NCI-H1436 (cell line): ENCODE results near the gene TEX47.

Experiments used
- DNase-seq: peaks from one replicate; lab custom pipeline; 2025; lab: John Stamatoyannopoulos, UW

Gene TEX47

DNA sequence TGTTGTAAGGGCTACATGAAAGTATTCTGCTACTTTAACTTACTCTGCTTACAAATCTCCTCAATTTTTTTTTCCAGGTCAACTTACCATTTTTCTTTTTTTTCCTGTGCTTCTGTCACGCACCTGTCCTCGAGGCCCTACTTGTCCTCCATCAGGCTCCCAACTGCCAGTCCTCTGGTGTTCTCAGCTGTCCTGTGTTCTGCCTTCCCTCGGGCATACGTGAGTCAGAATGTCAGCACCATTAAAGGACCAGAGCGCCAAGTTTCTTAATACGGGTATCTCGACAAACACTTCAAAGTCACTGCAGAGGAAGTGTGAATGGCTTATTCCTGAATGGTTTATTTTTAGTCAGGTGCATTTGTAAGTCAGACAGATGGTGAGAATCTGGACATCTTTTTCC, at the start of gene TEX47:
TSS of gene TEX47 (minus strand) at position 185 of the 400 bp plus-strand sequence. CDS start 795 bp downstream, outside the sequence.
- DNase-seq, result no peak

DNA sequence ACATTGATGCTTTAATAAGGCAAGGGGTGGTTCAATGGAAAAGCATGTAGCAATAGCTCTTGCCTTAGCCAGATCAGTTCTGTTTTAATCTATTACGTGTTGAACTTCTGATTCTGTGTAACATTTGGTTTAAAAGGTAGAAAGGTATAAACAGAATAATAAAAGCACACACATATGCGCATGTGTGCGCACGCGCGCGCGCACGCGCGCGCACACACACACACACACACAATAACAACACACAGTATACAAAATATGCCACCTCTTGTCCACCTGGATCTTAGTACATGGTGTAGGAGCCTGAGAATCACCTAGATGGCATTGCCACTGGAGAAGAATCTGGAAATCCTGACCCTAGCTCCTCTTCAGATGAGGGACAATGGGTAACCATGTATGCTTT, 49.6 kb upstream of the TEX47 start:
- no peak for DNase-seq

GRCh38 chr7:88842201-88842600, 46.7 kb upstream of the TEX47 start:
- DNase-seq, result no peak

DNA sequence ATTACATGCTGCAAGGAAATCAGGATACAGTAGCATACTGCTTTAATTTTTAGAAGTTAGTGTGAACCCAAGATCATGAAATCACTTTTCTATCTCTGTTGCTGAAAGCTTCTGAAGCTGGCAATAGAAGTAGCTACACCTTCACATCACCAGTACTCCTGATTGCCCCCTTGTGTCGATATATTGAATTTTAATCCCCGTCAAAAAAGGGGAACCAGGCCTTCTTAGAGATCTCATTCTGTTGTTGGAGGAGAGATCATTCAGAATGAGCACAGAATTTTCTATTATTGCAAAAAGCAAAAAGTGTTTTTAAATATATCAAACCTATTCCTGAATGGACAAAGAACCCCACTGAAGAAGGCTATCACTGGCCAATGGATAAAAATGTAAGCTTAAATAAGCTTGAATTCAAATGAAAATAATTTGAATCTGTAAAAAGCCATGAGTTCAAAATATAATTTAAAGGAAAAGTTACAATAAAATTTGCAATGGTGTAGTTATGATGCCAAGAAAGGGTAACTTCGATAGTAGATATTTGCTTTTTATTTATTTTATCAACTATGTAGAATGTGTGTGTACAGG, 39.7 kb upstream of the TEX47 start:
- DNase-seq, result peak; percentile 54

GRCh38 chr7:88826222-88826621, 30.7 kb upstream of the TEX47 start:
- no peak for DNase-seq

DNA sequence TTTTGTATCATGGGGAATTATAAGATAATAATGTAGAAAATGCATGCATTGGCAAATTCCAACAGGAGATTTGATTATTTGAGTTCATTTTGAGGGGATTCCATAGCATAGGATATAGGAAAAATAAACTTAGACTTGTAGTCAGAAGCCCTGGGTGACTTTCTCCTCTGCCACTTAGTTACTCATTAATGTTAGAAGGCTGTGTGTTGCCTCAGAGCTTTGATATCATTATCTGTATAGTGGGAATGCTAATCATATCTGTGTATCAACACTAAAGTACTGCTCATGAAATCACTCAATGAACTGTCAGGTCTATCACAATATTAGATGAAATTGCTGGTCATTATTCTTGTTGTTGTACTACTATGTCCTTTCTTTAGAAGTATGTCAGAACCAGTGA, 23.0 kb upstream of the TEX47 start:
- DNase-seq, result no peak

GRCh38 chr7:88806280-88807037, 10.9 kb upstream of the TEX47 start:
- DNase-seq, result no peak

GRCh38 chr7:88801046-88801445, 5.5 kb upstream of the TEX47 start:
- no peak for DNase-seq

DNA sequence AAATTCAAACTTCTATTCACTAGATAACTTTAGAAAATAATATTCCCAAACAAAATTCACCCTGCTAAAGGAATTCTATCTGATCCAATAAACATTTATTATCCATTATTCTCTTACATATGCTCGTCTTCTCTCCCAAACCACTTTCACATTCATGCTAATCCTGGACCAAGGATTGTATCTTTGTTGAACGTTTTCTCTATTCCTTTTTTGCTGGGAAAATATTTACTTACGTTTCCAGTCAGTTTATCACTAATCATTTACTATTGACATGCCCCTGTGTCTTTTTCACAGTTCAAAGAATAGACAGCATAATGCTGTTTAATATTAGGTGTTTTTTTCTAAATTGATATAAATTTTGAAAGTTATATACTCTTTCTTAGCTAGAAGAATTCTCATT, 3.2 kb downstream of the TEX47 start:
- no peak for DNase-seq

DNA sequence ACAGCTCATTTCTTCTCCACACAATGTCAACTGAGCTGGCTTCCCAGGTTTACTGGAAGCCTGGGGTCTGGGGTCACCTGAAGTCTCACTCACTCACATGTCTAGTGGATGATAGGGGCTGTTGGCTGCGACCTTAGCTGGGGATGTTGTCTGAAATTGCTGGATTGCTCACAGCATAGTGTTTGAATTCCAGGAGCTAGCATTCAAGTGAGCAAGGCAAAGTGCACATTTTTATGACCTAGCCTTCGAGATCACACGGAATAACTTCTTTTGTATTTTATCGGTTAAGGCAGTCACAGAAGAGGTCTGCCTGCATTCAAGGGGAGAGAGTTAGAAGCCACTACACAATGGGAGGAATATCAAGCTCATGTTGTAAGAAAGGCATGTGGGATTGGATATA, 3.6 kb downstream of the TEX47 start:
- no peak for DNase-seq

DNA sequence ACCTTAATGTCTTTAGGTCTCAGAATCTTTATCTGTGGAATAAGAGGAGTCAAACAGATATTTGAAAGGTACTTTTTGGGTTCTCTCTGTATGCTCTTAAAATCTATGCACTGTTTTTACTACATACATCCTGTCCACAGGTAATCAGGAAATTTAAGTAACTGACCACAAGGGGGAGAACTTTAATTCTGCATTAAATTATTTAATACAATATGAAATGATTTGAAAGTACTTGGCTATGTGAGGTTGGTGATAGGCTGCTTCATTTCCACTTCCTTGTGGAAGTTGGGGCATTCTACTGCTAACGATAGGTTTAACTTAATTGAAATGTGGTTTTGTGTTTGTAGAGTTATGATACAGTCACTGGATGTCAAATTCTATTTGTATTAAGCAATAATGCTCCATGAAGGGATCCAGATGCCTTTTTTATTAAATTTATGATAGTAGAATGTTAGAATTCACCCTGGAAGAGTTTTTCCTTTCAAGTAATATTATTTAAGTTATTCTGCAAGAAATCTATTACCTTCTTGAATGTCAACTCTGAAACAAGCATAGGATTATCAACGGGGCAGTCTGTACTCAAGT, 6.0 kb downstream of the TEX47 start:
- DNase-seq, result no peak

GRCh38 chr7:88787777-88788176, 7.8 kb downstream of the TEX47 start:
- DNase-seq, result no peak

- no peak for DNase-seq
Observed at GRCh38 chr7:88775838-88776237, 19.7 kb downstream of the TEX47 start.

DNA sequence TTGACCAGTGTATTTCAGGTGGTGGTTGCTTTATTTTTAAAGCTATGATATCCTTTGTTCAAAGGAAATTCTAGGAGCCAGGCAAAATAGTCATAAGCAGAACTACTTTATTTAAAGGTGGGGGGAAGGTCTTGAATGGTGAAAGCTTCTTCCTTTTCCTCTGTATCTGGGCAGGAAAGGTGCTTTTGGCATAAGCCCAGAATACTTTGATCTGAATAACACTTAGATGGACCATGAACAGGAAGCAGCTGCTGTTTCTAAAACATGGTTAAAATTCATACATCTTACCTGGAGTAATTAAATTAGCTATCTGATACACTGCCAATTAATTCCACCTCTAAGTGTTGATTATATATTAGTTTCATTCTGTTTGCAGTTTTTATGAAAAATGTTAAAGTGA, 22.8 kb downstream of the TEX47 start:
- no peak for DNase-seq

- no peak for DNase-seq
Observed at GRCh38 chr7:88771417-88771816, 24.1 kb downstream of the TEX47 start.

GRCh38 chr7:88761779-88762178, 33.8 kb downstream of the TEX47 start:
- DNase-seq, result no peak

DNA sequence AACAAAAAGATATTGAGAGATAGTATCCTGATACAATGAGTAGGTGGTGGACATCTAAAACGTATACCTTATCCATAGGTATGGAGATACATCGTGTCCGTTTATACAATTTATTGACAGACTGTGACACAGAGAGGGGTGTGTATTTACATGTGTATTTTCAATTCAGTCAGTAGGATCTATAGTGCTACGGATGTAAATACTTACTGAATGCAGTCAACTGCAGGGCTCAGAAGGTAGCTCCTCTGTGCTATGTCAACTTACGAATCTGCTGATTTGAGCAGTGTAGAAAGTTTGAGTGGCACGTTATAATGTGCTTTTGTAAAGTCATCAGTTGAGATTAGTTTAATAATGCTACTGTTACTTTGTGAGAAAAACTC, 35.4 kb downstream of the TEX47 start:
- no peak for DNase-seq

- DNase-seq, result no peak
Observed at GRCh38 chr7:88759230-88760135, 36.1 kb downstream of the TEX47 start, which contains the start of gene ZNF804B. TSS of gene ZNF804B (plus strand) at chr7:88759700. CDS start at chr7:88759977, 277 bp downstream.

DNA sequence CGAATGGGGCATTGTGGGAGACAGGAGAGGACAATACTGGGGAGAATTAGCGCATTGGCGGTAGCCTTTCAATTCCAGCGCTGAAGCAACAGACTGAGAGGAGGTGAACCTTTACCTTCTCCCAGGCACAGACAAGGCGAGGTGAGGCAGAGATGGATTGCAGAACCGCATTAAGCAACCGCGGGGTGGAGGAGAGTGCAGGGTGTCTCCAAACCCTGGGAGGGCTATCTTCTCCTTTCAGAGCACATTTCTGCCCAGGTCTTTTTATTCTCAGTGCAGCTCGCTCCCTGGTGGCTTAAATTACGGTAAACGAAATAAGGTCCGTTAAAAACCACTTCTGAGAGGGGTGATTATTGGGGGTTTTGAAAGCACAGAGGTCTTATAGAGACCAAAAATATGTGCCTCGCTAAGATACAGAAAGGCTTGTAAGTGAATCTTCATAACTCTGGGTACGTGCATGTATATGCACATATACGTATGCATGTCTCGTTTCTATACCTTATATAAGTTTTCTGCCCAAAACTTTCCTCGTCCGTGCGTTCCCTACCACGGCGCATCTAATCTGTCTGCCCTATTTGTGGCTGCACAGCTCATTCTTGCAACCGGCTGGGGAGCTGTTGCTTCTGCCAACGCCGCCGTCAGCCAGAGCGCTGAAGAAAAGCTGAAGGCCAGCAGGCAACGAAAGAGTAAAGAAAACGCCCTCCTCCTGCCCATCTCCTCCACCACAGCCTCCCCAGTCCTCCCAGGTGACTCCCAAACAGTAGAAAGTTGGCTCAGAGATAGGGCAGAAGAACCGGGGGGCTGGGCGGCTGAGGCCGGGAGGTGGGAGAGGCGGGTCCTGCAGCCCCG, 36.9 kb downstream of the TEX47 start:
- DNase-seq, result no peak

- DNase-seq, result no peak
Observed at GRCh38 chr7:88757371-88757770, 38.2 kb downstream of the TEX47 start.

DNA sequence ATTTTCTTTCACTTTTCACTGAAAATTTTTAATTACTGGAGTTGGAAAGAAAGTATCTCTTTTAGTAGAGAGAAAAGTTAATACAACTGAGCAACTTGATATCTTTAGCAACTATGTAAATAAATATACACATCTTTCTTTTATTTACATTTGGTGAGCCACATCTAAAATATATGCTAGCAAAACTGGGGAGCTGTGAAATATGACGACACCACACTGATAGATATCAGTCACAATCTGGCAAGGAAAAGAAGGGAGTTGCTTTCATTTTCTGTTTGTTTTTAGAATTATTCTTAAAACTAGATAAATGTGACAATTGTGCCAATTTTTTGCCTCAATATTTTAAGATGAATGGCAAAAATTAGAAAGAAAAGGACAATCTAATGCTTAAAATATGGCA, 38.7 kb downstream of the TEX47 start:
- DNase-seq, result no peak
